Transverse colon (tissue), 4 donors: ENCODE results near the gene DNTT.

ENCODE experiments used
- CTCF ChIP-seq, 5 experiments: fragments of 200-600 bp in 3 of 5; fragments of 450-650 bp in 2 of 5; sonication (generic) in 3 of 5; IDR thresholded peaks; 1 replicate in 2 of 5; 2 replicates in 3 of 5; pipeline ENCODE4 v1.5.1; 2016 to 2017; ENCODE audit warnings: antibody characterized with exemption in 5 of 5, inconsistent platforms in 3 of 5, mild to moderate bottlenecking in 2 of 5, moderate library complexity in 1 of 5
- POLR2A ChIP-seq: fragments of 450-650 bp; IDR thresholded peaks from one replicate; pipeline ENCODE4 v1.6.1; 2016; ENCODE audit warnings: antibody characterized with exemption, mild to moderate bottlenecking, moderate library complexity
- POLR2AphosphoS5 ChIP-seq, 3 donors: sonication (generic); formaldehyde crosslinking; IDR thresholded peaks; one replicate each; pipeline ENCODE4 v1.6.1; 2016; ENCODE audit warnings: antibody characterized with exemption in 3 of 3

- TF ChIP-seq CTCF (IDR thresholded peaks at IDR 0.05) (no peak), POLR2AphosphoS5 (IDR thresholded peaks at IDR 0.05) (no peak), POLR2A (no peak)
Observed at GRCh38 chr10:96259150-96259549, 45.1 kb upstream of the DNTT start.
